Activated CD4-positive, alpha-beta T cell treated with anti-CD3 and anti-CD28 coated beads for 48 hours (primary cell): Measurements from ENCODE around the gene SEMA3C.

Experiments
- DNase-seq: peaks from one replicate; pipeline ENCODE4 v3.0.0-alpha.2; 2020

Gene SEMA3C

DNA sequence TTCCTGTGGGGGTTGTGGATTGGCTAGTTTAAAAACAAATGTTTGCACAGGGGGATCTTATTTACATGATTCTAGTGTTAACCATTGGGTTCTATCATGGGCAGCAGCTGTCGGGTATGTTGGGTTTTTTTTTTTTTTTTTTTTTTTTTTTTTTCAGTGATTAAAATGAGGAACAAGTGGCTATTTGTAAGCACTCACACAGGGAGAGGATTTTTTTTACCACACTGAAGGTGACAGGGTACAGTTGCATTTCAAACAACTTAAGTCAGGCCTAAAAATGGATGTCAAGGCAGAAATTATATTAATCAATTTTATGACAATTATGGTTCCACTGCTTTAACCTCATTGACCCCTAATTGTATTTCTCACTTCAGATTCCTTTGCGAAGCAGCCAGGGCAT lies 187.6 kb downstream of the SEMA3C start:
- DNase-seq = no peak

- DNase-seq = no peak
These were observed 189.1 kb downstream of the SEMA3C start for GRCh38 chr7:80729591-80730320.

DNA sequence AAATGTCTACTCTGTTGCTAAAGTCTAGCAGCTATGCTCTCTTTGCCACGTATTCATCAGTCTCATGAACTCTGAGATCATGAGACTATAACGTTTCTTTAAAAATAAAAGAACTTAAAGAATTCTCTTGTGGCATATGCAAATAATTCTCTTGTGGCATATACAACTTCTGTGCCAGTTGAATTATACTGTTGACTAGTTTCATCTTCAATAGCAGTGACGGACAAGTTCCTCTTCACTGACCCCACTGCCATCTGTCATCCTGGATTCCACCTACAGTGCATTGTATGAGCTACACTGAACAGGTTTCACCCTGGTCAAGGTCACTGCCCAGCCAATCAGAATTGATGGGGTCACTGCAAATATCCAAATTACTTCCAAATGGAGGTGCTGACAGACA lies 192.2 kb downstream of the SEMA3C start:
- DNase-seq = no peak

DNA sequence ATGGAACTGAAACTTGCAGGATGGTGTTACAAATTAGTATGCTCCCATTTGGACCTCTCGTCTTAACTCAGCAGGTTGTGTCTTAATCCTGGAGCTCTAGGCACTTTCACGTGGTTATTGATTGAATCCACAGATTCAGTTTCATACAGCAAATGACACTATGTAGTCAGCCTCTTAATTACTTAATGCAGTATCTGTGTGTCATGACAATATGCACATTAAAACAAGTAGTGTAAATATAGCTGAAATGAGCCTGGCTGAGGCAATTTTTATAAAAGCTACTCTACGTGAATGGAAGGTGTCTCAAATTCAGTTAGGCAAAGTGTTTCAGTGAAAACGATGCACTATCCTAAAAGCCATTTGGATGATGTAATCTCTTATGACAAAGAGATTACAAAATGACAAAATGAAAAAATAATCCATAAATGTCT lies 193.7 kb downstream of the SEMA3C start:
- DNase-seq = no peak

DNA sequence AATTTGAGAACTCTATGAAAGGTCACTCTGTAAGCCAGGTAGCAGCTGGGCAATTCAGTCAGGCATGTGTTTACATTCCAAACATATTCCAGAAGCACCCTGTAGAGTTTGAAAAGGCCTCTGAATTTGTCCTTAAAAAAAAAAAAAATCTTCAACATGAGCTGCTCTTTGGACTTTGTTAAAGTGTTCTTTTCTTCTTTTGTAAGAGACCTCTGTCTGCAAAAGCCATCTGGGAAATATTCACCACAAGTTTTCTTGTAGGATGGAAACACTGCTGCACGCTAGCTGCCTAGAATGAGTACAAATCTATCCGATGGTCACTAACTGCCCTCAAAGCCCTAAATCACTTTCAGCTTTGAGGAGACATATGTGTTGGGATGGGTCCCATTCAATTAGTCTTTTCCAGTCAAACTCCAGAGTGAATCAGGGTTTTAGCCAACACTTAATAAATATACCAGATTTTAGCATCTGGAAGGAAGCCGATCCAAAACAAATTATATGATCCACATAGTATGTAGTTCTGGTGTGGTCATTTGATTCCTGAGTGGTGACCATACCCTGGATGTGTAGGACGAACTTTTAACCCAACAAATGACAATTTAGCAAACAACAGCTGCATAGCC lies 194.5 kb downstream of the SEMA3C start:
- DNase-seq = no peak

DNA sequence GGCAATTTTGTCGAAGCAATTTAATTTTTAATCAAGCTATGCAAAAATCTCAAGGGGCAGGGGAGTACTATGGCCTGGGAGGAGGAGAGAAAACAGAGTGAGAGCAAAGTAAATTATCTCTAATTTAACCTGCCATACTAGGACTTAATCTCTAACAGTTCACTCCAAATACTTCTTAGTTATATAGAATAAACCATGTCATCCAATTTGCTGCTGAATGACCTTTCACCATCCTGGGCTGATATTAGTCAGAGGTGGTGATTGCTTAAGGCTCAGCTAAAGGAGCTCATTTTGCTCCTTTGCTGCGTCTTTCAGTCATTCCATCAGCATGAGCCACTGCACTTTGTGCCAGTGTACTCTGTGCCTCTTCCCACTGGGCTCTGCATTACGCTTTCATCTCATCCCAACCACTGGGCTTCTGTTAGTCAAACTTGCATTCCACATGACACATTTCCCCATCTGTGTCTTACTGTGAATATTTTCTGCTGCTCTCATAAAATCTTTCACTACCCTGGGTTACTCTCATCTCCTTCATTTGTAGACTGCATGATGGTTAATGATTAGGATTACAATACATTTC lies 196.1 kb downstream of the SEMA3C start:
- DNase-seq = no peak

DNA sequence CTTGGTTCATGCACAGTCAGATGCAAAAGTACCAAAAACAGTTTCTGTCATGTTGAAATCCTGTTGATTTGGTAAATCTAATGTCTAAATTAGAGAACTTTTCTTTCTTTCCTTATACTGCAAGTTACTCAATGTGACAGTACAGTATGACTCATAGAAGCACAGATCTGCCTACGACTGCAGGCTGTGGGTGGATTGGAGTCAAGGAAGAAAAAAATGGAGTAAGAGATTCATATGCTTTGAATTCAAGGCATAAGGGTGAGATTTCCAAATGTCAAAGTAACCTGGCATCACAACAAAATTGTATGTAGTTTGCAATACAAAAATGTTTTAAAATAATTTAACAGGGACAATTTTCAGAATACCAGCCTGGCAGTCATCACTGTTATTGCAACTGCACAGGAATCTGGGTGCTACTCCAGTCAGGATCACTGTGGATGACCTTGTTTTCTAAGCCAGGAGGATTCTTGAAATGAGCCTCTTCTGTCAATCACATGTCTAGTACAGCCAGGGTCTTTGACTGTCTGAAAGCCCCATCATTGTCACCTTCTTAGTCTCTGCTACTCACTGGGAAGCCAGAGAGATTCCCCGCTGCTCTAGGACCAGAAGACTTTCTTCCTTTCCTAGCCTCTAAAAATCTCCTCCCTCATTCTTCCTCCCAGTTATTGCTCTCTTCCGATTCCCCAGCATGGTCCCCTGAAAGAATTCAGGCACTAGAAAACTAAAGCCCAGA lies 196.8 kb downstream of the SEMA3C start:
- DNase-seq = no peak

GRCh38 chr7:80720146-80720545 lies 198.7 kb downstream of the SEMA3C start:
- DNase-seq = no peak

DNA sequence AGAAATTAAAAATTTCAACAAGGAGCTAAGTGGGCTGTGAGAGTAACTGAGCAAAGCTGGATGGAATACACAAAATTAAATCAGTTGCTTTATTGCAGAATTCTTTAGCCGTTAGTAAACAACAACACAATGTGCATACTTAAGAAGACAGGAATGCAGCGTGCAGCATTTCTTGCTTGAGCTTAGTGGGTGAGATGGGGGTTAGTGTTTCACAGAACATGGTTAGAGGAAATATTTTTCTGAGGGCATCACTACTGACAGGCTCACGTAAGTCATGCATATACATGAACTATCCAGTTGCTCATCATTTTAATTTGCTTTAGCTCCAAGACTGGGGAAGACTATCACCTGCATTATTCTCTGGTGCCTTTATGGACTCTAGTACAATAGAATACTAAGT lies 199.6 kb downstream of the SEMA3C start:
- DNase-seq = no peak

DNA sequence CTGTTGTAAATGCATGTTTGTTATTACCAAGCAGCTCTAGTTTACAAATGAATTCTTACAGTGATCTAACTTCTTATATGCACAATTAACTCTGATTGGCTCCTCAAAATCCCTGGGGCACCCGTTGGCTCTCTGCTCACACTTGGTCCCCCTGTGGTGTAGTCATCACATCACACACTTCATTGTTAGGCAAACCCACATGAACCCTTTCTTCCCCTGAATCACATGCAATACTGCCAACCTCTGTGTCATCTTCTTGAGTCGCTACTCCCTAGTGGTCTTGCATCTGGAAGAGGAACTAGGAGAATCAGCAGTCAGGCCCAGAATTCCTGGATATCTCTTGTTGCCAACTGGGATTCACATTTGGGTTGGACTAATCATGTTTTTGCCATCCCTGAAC lies 207.3 kb downstream of the SEMA3C start:
- DNase-seq = no peak

DNA sequence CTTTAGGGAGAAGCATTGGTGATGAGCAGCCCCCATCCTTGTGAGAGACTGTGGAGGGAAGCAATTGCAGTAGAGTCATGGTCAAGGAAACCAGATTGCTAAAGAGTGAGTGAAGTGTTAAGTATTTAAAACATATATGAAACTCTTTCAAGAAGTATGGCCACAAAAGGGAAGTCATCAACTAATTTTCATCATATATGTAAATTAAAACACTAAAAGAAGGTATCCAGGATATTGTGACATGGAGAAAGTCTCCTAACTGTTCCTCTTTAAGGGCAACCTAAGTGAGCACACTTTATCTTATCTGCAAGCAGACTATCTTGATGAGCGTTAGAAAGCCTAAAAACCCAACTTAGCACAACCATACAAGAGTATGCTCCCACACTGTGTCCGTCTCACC lies 210.7 kb downstream of the SEMA3C start:
- DNase-seq = no peak

- DNase-seq = no peak
These were observed 211.5 kb downstream of the SEMA3C start for GRCh38 chr7:80707318-80707717.

GRCh38 chr7:80705130-80705781 lies 213.6 kb downstream of the SEMA3C start:
- DNase-seq = no peak

GRCh38 chr7:80703272-80703671 lies 215.6 kb downstream of the SEMA3C start:
- DNase-seq = no peak

- DNase-seq = no peak
These were observed 219.1 kb downstream of the SEMA3C start for GRCh38 chr7:80699721-80700256.

DNA sequence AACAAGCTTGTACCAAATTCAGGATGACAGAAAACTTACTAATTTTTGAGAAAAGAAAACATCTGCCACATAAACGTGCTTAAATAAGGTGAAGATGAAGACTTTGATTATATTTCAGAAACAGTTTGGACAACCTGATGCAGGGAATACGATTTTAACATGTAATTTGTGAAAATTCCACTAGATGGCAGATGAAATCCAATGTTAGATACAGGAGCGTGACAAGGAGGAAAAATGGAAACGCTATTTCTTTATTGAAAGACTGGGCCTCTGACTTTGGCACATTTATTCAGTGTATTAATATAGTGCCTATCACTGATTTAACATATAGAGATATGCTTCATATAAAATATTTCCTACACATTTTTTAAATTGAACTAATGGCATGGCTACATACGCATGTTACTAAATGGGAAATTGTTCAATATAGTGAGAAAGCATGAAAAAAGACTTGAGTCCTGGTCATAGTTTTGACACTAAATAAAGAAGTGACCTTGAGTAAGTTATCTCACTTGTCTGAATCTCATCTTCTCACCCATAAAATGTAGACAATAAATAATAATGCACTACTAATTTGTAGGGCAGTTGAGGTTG lies 219.7 kb downstream of the SEMA3C start:
- DNase-seq = no peak
